GM23338 (cell line): Measurements from ENCODE around the gene FILIP1L. TPM values are rescaled to one million over a fixed set of nuclear protein-coding genes. Genes with fewer than 3 reads are reported as not detected.

ENCODE experiments used
- ATAC-seq: fragments of 200-7000 bp; cut with Tn5 transposase; 3 replicates; pipeline ENCODE4 v1.9.1; 2020
- DNase-seq: peaks from one replicate; pipeline ENCODE4 v3.0.0-alpha.2; 2015; ENCODE audit warnings: low spot score
- H2AFZ ChIP-seq: fragments of 200-600 bp; sonication (generic); 2 replicates; pipeline ENCODE4 v1.8.0; 2016; ENCODE audit warnings: antibody characterized with exemption, mild to moderate bottlenecking, moderate library complexity
- H3F3A ChIP-seq: fragments of 200-600 bp; sonication (generic); replicated peaks from 2 replicates; pipeline ENCODE4 v1.8.0; 2017; ENCODE audit warnings: antibody characterized with exemption, mixed run types, low read depth
- H3K27ac ChIP-seq: fragments of 200-600 bp; sonication (generic); 2 replicates; pipeline ENCODE4 v1.6.1; 2016; ENCODE audit warnings: low read depth
- H3K27me3 ChIP-seq: fragments of 200-600 bp; sonication (generic); 2 replicates; pipeline ENCODE4 v1.8.0; 2016; ENCODE audit warnings: mild to moderate bottlenecking, mixed run types, moderate library complexity; ENCODE audit not compliant: insufficient read depth
- H3K36me3 ChIP-seq: fragments of 200-600 bp; sonication (generic); 2 replicates; pipeline ENCODE4 v1.8.0; 2016; ENCODE audit warnings: mild to moderate bottlenecking; ENCODE audit not compliant: insufficient read depth
- H3K4me1 ChIP-seq: fragments of 200-600 bp; sonication (generic); 2 replicates; pipeline ENCODE4 v1.8.0; 2016; ENCODE audit warnings: mild to moderate bottlenecking, moderate library complexity; ENCODE audit not compliant: insufficient read depth
- H3K4me2 ChIP-seq: fragments of 200-600 bp; sonication (generic); 2 replicates; pipeline ENCODE4 v1.7.1; 2017; ENCODE audit warnings: mixed run types
- H3K4me3 ChIP-seq: fragments of 200-600 bp; sonication (generic); 2 replicates; pipeline ENCODE4 v1.6.1; 2016; ENCODE audit warnings: mixed run types
- H3K79me2 ChIP-seq: fragments of 200-600 bp; sonication (generic); replicated peaks from 2 replicates; pipeline ENCODE4 v1.8.0; 2017; ENCODE audit warnings: mild to moderate bottlenecking; ENCODE audit not compliant: insufficient read depth
- H3K9me2 ChIP-seq: fragments of 200-600 bp; sonication (generic); 2 replicates; pipeline ENCODE4 v1.8.0; 2017; ENCODE audit not compliant: insufficient read depth
- H4K20me1 ChIP-seq: fragments of 200-600 bp; sonication (generic); replicated peaks from 2 replicates; pipeline ENCODE4 v1.8.0; 2017; ENCODE audit warnings: mild to moderate bottlenecking; ENCODE audit not compliant: insufficient read depth
- H3K27ac Mint-ChIP-seq: 2 replicates; pipeline ENCODE4 v1.8.0; 2020; ENCODE audit warnings: inconsistent platforms, mild to moderate bottlenecking, moderate library complexity, mixed read lengths
- H3K27me3 Mint-ChIP-seq: 3 replicates; pipeline ENCODE4 v1.8.0; 2022; ENCODE audit warnings: low read depth, mild to moderate bottlenecking, moderate library complexity, mixed read lengths, inconsistent platforms; ENCODE audit not compliant: insufficient read depth, poor library complexity
- H3K36me3 Mint-ChIP-seq: 3 replicates; pipeline ENCODE4 v1.8.0; 2021; ENCODE audit warnings: low read depth, mild to moderate bottlenecking, inconsistent platforms, moderate library complexity, mixed read lengths
- H3K4me1 Mint-ChIP-seq: 3 replicates; pipeline ENCODE4 v1.8.0; 2020; ENCODE audit warnings: mild to moderate bottlenecking, inconsistent platforms, mixed read lengths
- H3K4me3 Mint-ChIP-seq: 3 replicates; pipeline ENCODE4 v1.8.0; 2021; ENCODE audit warnings: moderate library complexity, mild to moderate bottlenecking, inconsistent platforms, mixed read lengths
- H3K9me3 Mint-ChIP-seq: 3 replicates; pipeline ENCODE4 v1.8.0; 2020; ENCODE audit warnings: moderate library complexity, mild to moderate bottlenecking, inconsistent platforms, mixed read lengths
- CREB1 ChIP-seq: fragments of 250-450 bp; sonication (Bioruptor Pico); IDR thresholded peaks from 2 replicates; pipeline ENCODE4 v1.5.0; 2020; ENCODE audit warnings: low read depth, mild to moderate bottlenecking, moderate library complexity
- EZH2 ChIP-seq: fragments of 200-600 bp; sonication (generic); IDR thresholded peaks from one replicate; pipeline ENCODE4 v1.8.0; 2017; ENCODE audit warnings: antibody characterized with exemption, mild to moderate bottlenecking, low read depth; ENCODE audit not compliant: unreplicated experiment
- EZH2phosphoT487 ChIP-seq: fragments of 200-600 bp; sonication (generic); IDR thresholded peaks from one replicate; pipeline ENCODE4 v1.8.1; 2018; ENCODE audit warnings: antibody characterized with exemption; ENCODE audit not compliant: unreplicated experiment
- JUNB ChIP-seq: IDR thresholded peaks from one replicate; pipeline ENCODE4 v1.6.1; 2016; ENCODE audit warnings: antibody characterized with exemption; ENCODE audit not compliant: unreplicated experiment
- NANOG ChIP-seq: IDR thresholded peaks from 2 replicates; pipeline ENCODE4 v1.6.1; 2016; ENCODE audit warnings: antibody characterized with exemption, borderline replicate concordance
- POLR2AphosphoS5 ChIP-seq: IDR thresholded peaks from 2 replicates; pipeline ENCODE4 v1.6.1; 2016; ENCODE audit warnings: antibody characterized with exemption, low read depth
- STAT1 ChIP-seq: IDR thresholded peaks from one replicate; pipeline ENCODE4 v1.6.1; 2016; ENCODE audit warnings: antibody characterized with exemption; ENCODE audit not compliant: unreplicated experiment
- ZNF114 ChIP-seq: fragments of 250-450 bp; sonication (Bioruptor Pico); IDR thresholded peaks from 2 replicates; pipeline ENCODE4 v1.5.0; 2020; ENCODE audit warnings: mild to moderate bottlenecking, moderate library complexity
- ZNF331 ChIP-seq: fragments of 250-450 bp; sonication (Bioruptor Pico); IDR thresholded peaks from 2 replicates; pipeline ENCODE4 v1.5.0; 2020; ENCODE audit warnings: low read depth, mild to moderate bottlenecking, moderate library complexity
- polyA plus RNA-seq: library from polyadenylated mRNA; unstranded; fragments of >200 nt; fragmentation: Nextera tagmentation; extraction: Ambion mirVana; gene quantifications from 2 replicates; pipeline ENCODE4 v1.2.1, GENCODE V29; 2016
- total RNA-seq: library from RNA; depleted of rRNA; stranded (reverse); fragments of >200 nt; shearing (Covaris generic); gene quantifications from 2 replicates; pipeline ENCODE4 v1.2.3, GENCODE V29; 2014
- TF ChIP-seq, protein P1 (sequence below): fragments of 250-450 bp; sonication (Bioruptor Pico); IDR thresholded peaks from 2 replicates; pipeline ENCODE4 v1.5.0; 2020; ENCODE audit warnings: mild to moderate bottlenecking, moderate library complexity
- TF ChIP-seq, protein P2 (sequence below), 2 experiments: fragments of 200-600 bp in 1 of 2; sonication (generic) in 1 of 2; conservative IDR thresholded peaks; 2 replicates each; pipeline versions ENCODE4 v1.5.1 to v1.6.1; 2016 to 2017; ENCODE audit warnings: antibody characterized with exemption in 2 of 2, low read depth in 2 of 2, mild to moderate bottlenecking in 2 of 2, moderate library complexity in 1 of 2
- TF ChIP-seq, protein P3 (sequence below): IDR thresholded peaks from 2 replicates; pipeline ENCODE4 v1.6.1; 2016; ENCODE audit warnings: antibody characterized with exemption
- TF ChIP-seq, protein P4 (sequence below): IDR thresholded peaks from one replicate; pipeline ENCODE4 v1.6.1; 2018; ENCODE audit warnings: antibody characterized with exemption; ENCODE audit not compliant: unreplicated experiment

The FILIP1L gene
- total and polyA plus RNA-seq, 2 experiments from 2014 or later = 1.6 TPM; not detected in 1

- Mint-ChIP-seq H3K4me3 (no peak overlapping the region), H3K4me1 (peaks cover 21% of the 10 kb centered on the region), H3K27me3 (peaks cover 3% of the 10 kb centered on the region), H3K27ac (no peak overlapping the region), H3K9me3 (peaks cover 21% of the 10 kb centered on the region), H3K36me3 (peaks cover 20% of the 10 kb centered on the region)
- Histone ChIP-seq H4K20me1 (no peaks in the 10 kb centered on the region), H3K4me1 (no peaks in the 10 kb centered on the region), H3K27ac (no peak overlapping the region), H3K79me2 (peaks cover 6% of the 10 kb centered on the region), H3K27me3 (no peaks in the 10 kb centered on the region), H3K4me3 (no peak overlapping the region), H3K4me2 (no peak overlapping the region), H3F3A (no peaks in the 10 kb centered on the region), H3K9me2 (no peaks in the 10 kb centered on the region), H2AFZ (no peak overlapping the region), H3K36me3 (no peaks in the 10 kb centered on the region)
- DNase-seq (no peak), ATAC-seq (no peak)
- TF ChIP-seq STAT1 (no peak), ZNF331 (no peak), EZH2phosphoT487 (no peak), ZNF114 (no peak), POLR2AphosphoS5 (no peak), CREB1 (CRISPR knock-in tag) (no peak), JUNB (no peak), EZH2 (no peak), NANOG (no peak)
- TF ChIP-seq, protein P1, sequence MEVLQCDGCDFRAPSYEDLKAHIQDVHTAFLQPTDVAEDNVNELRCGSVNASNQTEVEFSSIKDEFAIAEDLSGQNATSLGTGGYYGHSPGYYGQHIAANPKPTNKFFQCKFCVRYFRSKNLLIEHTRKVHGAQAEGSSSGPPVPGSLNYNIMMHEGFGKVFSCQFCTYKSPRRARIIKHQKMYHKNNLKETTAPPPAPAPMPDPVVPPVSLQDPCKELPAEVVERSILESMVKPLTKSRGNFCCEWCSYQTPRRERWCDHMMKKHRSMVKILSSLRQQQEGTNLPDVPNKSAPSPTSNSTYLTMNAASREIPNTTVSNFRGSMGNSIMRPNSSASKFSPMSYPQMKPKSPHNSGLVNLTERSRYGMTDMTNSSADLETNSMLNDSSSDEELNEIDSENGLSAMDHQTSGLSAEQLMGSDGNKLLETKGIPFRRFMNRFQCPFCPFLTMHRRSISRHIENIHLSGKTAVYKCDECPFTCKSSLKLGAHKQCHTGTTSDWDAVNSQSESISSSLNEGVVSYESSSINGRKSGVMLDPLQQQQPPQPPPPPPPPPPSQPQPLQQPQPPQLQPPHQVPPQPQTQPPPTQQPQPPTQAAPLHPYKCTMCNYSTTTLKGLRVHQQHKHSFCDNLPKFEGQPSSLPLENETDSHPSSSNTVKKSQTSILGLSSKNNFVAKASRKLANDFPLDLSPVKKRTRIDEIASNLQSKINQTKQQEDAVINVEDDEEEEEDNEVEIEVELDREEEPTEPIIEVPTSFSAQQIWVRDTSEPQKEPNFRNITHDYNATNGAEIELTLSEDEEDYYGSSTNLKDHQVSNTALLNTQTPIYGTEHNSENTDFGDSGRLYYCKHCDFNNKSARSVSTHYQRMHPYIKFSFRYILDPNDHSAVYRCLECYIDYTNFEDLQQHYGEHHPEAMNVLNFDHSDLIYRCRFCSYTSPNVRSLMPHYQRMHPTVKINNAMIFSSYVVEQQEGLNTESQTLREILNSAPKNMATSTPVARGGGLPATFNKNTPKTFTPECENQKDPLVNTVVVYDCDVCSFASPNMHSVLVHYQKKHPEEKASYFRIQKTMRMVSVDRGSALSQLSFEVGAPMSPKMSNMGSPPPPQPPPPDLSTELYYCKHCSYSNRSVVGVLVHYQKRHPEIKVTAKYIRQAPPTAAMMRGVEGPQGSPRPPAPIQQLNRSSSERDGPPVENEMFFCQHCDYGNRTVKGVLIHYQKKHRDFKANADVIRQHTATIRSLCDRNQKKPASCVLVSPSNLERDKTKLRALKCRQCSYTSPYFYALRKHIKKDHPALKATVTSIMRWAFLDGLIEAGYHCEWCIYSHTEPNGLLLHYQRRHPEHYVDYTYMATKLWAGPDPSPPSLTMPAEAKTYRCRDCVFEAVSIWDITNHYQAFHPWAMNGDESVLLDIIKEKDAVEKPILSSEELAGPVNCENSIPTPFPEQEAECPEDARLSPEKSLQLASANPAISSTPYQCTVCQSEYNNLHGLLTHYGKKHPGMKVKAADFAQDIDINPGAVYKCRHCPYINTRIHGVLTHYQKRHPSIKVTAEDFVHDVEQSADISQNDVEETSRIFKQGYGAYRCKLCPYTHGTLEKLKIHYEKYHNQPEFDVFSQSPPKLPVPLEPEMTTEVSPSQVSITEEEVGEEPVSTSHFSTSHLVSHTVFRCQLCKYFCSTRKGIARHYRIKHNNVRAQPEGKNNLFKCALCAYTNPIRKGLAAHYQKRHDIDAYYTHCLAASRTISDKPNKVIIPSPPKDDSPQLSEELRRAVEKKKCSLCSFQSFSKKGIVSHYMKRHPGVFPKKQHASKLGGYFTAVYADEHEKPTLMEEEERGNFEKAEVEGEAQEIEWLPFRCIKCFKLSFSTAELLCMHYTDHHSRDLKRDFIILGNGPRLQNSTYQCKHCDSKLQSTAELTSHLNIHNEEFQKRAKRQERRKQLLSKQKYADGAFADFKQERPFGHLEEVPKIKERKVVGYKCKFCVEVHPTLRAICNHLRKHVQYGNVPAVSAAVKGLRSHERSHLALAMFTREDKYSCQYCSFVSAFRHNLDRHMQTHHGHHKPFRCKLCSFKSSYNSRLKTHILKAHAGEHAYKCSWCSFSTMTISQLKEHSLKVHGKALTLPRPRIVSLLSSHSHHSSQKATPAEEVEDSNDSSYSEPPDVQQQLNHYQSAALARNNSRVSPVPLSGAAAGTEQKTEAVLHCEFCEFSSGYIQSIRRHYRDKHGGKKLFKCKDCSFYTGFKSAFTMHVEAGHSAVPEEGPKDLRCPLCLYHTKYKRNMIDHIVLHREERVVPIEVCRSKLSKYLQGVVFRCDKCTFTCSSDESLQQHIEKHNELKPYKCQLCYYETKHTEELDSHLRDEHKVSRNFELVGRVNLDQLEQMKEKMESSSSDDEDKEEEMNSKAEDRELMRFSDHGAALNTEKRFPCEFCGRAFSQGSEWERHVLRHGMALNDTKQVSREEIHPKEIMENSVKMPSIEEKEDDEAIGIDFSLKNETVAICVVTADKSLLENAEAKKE (CRISPR knock-in tag) = no peak
- TF ChIP-seq, protein P2, sequence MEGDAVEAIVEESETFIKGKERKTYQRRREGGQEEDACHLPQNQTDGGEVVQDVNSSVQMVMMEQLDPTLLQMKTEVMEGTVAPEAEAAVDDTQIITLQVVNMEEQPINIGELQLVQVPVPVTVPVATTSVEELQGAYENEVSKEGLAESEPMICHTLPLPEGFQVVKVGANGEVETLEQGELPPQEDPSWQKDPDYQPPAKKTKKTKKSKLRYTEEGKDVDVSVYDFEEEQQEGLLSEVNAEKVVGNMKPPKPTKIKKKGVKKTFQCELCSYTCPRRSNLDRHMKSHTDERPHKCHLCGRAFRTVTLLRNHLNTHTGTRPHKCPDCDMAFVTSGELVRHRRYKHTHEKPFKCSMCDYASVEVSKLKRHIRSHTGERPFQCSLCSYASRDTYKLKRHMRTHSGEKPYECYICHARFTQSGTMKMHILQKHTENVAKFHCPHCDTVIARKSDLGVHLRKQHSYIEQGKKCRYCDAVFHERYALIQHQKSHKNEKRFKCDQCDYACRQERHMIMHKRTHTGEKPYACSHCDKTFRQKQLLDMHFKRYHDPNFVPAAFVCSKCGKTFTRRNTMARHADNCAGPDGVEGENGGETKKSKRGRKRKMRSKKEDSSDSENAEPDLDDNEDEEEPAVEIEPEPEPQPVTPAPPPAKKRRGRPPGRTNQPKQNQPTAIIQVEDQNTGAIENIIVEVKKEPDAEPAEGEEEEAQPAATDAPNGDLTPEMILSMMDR (conservative IDR thresholded peaks at IDR 0.05; ENCODE audit: low read depth in 2 of 2) = no peak
- TF ChIP-seq, protein P3, sequence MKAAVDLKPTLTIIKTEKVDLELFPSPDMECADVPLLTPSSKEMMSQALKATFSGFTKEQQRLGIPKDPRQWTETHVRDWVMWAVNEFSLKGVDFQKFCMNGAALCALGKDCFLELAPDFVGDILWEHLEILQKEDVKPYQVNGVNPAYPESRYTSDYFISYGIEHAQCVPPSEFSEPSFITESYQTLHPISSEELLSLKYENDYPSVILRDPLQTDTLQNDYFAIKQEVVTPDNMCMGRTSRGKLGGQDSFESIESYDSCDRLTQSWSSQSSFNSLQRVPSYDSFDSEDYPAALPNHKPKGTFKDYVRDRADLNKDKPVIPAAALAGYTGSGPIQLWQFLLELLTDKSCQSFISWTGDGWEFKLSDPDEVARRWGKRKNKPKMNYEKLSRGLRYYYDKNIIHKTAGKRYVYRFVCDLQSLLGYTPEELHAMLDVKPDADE = no peak
- TF ChIP-seq, protein P4, sequence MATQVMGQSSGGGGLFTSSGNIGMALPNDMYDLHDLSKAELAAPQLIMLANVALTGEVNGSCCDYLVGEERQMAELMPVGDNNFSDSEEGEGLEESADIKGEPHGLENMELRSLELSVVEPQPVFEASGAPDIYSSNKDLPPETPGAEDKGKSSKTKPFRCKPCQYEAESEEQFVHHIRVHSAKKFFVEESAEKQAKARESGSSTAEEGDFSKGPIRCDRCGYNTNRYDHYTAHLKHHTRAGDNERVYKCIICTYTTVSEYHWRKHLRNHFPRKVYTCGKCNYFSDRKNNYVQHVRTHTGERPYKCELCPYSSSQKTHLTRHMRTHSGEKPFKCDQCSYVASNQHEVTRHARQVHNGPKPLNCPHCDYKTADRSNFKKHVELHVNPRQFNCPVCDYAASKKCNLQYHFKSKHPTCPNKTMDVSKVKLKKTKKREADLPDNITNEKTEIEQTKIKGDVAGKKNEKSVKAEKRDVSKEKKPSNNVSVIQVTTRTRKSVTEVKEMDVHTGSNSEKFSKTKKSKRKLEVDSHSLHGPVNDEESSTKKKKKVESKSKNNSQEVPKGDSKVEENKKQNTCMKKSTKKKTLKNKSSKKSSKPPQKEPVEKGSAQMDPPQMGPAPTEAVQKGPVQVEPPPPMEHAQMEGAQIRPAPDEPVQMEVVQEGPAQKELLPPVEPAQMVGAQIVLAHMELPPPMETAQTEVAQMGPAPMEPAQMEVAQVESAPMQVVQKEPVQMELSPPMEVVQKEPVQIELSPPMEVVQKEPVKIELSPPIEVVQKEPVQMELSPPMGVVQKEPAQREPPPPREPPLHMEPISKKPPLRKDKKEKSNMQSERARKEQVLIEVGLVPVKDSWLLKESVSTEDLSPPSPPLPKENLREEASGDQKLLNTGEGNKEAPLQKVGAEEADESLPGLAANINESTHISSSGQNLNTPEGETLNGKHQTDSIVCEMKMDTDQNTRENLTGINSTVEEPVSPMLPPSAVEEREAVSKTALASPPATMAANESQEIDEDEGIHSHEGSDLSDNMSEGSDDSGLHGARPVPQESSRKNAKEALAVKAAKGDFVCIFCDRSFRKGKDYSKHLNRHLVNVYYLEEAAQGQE = no peak
These were observed 114.8 kb downstream of the FILIP1L start for GRCh38 chr3:99999536-99999935.
